AG04449 (cell line): ENCODE measurements around the gene MTERF4.
"Not testable (repeated sequence)": the region's sequence is repeated elsewhere in the genome, so short reads cannot be mapped to it uniquely, and the experiment has no call there.

Experiments used
- CTCF ChIA-PET: fragments of 350-600 bp; formaldehyde crosslinking; extraction: SDS; loops from one replicate; lab custom pipeline; 2021; ENCODE audit warnings: antibody characterized with exemption; lab: Yijun Ruan, JAX
- POLR2A ChIA-PET: fragments of 400-600, 350-600 bp; formaldehyde crosslinking; extraction: SDS; loops from one replicate; lab custom pipeline; 2020; ENCODE audit warnings: antibody characterized with exemption, inconsistent platforms; lab: Yijun Ruan, JAX
- DNase-seq: peaks from one replicate; pipeline ENCODE4 v3.0.0-alpha.2; 2010; ENCODE audit warnings: low read depth, low spot score
- H3K4me3 ChIP-seq: 2 replicates; pipeline ENCODE4 v1.5.1; 2011; ENCODE audit warnings: low read depth, mild to moderate bottlenecking, control low read depth, low read length
- CTCF ChIP-seq: IDR thresholded peaks from one replicate; pipeline ENCODE4 v1.5.1; 2011; ENCODE audit warnings: mild to moderate bottlenecking, moderate library complexity, low read length, control low read depth, inconsistent platforms; ENCODE audit not compliant: insufficient read depth; ENCODE audit errors: missing control alignments

The MTERF4 gene

GRCh38 chr2:241107031-241107783, 5.1 kb upstream of the MTERF4 start:
- no peak for TF ChIP-seq CTCF
- no peak for DNase-seq
- CTCF ChIA-PET = interaction anchor here (1.0 kb wide), 1 partner anchor 194 kb away, joined by 3 read pairs; no protein-coding TSS in a partner anchor
- POLR2A ChIA-PET = no interaction called here
- no peak overlapping the region for H3K4me3 ChIP-seq

- H3K4me3 ChIP-seq = no peak overlapping the region
- no peak for TF ChIP-seq CTCF
- ChIA-PET POLR2A (no interaction called here), CTCF (interaction anchor here (0.7 to 1.5 kb wide), 2 partner anchors 192 to 223 kb away, joined by 3 read pairs; no protein-coding TSS in a partner anchor)
- DNase-seq = no peak
Observed at GRCh38 chr2:241105641-241106040, 3.6 kb upstream of the MTERF4 start.

GRCh38 chr2:241104611-241105010, 2.5 kb upstream of the MTERF4 start:
- CTCF ChIA-PET = interaction anchor here (1.5 kb wide), 1 partner anchor 191 kb away, joined by 3 read pairs; no protein-coding TSS in a partner anchor

GRCh38 chr2:241103176-241103595, 1.1 kb upstream of the MTERF4 start:
- peak overlapping the region; percentile 87 for H3K4me3 ChIP-seq
- POLR2A ChIA-PET = no interaction called here
- no peak for TF ChIP-seq CTCF
- DNase-seq = no peak
- CTCF ChIA-PET = interaction anchor here (1.1 kb wide), 1 partner anchor 189 kb away, joined by 3 read pairs; no protein-coding TSS in a partner anchor

More at GRCh38 chr2:241104611-241105010, 2.5 kb upstream of the MTERF4 start:
- H3K4me3 ChIP-seq, DNase-seq, POLR2A ChIA-PET: not testable (repeated sequence)

GRCh38 chr2:241099246-241099645, 2.8 kb downstream of the MTERF4 start:
- no peak for DNase-seq
- no peak overlapping the region for H3K4me3 ChIP-seq
- POLR2A ChIA-PET = no interaction called here
- no peak for TF ChIP-seq CTCF
- CTCF ChIA-PET = interaction anchor here (1.2 kb wide), 1 partner anchor 185 kb away, joined by 3 read pairs; no protein-coding TSS in a partner anchor

GRCh38 chr2:241096979-241097378, 5.1 kb downstream of the MTERF4 start:
- CTCF ChIA-PET = interaction anchor here (1.2 to 1.9 kb wide), 2 partner anchors 19 kb away, joined by 5 to 7 read pairs; no protein-coding TSS in a partner anchor
- no peak overlapping the region for H3K4me3 ChIP-seq
- DNase-seq = no peak
- TF ChIP-seq CTCF = no peak
- POLR2A ChIA-PET = no interaction called here
